NK-92 (cell line): ENCODE data around the gene CTIF.

Source experiments
- DNase-seq: peaks from one replicate; lab custom pipeline; 2025; ENCODE audit not compliant: unreplicated experiment; lab: John Stamatoyannopoulos, UW

CTIF gene

DNA sequence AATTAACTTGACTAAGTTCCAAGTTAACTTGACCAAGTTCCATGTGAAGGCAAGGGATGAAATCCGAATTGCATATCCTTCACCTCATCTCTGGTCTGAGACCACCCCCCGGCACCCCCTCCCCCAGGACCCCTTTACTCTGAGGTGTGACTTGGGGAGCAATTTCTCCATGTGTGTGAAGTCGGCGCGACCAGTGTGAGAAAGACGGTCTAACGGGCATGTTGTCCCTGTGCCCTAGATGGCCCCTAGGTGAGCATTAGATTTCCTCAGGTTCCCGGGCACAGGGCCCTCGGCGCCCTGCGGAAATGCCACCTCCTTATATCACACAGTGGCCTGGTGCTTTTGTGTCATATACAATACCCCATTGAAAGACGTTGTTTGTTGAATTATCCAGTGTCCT lies 137.1 kb downstream of the CTIF start:
- DNase-seq: no peak

DNA sequence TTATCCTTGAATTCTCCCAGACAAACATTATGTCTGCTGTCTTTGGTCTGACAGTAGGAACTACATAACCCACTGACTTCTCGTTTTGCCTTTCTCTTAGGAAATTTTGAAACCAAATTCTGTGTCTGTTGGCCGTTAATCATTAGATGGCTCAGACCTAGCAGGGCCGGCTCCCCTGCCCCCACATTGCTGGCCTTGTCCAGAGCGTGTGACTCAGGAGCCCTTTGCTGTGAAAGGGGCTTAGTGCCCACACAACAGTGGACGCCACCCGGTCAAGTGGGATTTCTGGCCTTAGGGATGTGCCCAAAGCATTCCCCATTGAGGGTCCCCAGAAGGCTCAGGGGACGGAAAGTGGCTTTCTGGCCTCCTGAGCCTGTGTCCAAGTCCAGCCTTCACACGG lies 137.5 kb downstream of the CTIF start:
- DNase-seq: no peak

DNA sequence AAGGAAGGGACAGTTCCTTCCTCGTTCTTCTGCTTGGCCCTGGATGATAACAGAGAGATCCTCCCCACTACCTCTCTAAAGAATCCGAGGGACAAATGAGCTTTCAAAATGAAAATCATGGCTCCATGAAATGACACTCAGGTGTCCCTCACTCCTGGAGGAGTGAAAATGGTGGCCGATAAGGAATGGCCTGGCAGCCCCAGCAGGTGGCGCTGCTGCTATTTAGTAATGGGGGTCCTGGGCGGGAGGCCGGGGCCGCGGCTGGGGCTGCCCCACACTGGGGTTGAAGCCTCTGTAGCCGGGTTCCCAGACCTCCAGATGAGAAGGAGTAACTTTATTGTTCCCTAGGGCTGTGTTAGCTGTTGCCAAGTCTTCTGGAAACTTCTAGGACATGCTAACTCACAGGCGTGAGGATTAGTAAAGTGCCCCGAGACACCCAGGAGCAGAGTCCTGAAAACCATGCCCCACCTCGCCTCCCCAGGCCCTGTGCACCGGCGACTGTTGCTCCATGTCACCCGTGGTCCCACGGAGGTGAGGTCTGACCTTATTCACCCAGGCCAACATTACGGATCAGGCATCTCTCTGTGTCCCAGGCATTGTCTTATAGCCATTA lies 138.0 kb downstream of the CTIF start:
- no peak for DNase-seq

DNA sequence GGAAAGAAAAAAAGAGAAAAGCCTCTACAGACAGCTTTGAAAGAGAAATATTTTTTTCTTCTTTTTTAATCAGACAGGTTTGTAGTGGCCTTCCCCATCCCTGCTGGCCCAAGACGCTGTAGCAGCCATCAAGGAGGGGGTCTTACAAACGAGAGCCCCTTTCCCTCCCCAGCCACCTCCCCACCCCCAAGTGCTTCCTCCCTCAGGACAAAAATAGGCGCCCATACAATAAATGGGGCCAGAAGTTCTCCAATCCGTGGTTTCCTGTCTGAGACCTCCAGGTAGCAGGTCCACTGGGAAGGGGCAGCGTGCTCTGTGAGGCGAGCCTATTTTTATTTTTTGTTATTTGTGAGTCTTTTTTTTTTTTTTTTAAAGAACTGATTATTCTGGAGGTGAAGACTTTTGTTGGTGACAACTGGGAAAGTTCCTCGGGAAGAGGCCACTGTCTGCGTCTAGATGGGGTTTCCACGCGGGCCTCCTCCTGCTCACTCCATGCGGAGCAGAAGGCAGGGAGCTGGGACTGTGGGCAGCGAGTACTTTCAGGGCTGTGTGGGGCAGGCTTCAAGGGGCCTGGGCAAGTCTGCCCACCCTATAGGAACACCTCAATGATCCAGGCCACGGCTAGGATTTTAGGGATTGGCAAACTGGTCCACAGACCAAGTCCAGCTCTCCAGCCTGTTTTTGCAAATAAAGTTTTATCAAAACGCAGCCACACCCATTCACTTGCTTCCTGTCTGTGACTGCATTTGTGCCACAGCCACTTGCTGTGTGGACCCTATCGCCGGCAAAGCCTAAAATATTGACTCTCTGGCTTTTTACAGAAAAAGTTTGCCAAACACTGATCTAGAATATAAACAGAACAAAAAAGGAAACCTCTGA lies 139.6 kb downstream of the CTIF start:
- no peak for DNase-seq

DNA sequence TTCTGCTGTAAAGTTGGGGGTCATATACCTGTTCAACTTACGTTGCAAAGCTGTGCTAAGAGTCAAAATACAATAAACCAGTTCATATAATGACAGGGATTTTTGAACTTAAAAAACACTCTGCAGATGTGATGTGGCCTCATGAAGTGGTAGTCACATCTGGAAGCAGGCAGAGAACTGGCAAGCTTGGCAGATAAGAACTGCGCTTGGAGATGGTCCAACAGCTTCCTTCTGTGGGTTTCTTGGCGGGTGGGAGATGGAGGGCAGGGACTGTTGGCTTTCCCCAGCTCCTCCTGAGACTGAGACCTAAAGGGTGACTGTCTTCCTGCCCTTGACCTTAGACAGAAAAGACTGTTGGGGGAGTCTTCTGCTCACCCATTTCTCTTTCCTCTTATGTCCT lies 140.4 kb downstream of the CTIF start:
- DNase-seq: no peak

DNA sequence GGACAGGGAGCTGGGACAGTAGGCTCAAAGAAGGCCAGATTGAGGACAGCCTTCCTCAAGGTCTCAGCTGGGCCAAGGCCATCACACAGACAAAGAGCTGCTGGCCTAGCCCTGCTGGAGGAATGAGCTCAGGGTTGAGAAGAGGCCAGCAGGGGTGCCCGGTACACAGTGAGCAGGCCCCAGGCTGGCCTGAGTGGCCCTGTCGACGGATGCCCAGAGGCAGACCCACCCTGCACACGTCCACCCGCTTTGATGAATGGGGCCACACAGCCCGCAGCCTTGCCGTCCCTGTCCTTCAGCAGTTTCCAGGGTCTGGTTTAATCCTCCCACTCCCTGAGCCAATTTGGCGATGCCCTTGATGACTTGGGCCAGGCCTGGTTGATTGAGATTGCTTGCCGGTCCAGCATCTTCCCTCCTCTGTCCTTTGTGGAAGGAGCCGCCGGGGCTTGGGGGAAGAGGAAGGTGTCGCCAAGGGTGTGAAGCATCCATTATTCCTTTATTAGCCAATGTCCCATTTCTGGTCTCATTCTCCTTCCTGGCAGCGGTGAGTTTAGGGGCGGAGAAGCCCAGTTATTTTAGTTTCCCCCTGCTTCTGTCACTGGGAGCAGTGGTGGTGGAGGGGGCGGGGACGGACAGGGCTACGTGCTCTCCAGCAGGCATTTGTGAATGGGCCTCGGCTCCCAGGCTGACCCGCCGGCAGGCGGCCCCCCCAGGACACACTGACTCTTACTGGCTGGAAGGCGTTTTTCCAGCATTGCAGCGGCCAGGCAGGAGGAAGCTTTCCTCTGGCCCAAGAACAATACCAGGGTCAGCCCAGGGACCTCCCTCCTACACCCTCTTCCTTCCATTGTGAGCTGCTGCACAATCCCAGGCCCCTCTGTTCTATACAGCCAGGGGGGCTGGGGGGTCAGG lies 141.8 kb downstream of the CTIF start:
- DNase-seq: no peak

DNA sequence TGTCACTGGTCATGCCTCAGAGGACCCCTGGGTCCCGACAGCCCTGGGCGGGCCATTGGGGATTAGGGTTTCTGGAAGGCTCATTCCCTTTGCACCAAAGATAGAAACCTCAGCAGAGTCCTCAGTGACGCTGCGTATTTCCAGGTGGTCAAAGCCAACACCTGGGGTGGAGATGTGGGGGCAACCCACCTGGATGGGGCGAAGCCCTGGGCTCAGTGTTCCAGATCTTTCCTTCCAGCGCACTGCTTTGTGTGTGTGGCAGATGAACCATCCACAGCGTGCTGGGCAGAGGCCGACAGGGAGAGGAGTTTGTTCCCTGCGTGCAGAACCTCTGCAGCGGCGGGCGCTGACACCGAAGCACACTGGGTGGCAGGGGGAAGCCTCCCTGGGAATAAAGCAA lies 143.9 kb downstream of the CTIF start:
- DNase-seq: no peak

DNA sequence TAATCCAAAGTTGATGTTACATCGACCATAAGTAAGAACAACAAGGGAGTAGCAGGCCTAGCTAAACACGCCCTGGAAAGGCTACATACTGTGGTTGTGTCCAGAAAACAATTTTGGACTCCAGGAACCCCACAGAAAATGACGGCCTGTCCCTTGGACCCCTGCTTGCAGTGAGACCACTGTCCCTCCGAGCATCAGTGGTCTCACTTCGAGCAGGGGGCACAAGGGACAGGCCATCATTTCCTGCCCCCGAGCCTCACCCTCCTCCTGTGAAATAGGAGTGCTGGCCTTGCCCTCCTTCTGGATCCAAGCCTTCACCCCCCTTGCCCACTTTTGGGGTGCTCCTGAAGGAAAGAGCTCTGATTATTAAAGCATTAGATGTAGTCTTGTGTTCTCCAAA lies 144.4 kb downstream of the CTIF start:
- DNase-seq: no peak

DNA sequence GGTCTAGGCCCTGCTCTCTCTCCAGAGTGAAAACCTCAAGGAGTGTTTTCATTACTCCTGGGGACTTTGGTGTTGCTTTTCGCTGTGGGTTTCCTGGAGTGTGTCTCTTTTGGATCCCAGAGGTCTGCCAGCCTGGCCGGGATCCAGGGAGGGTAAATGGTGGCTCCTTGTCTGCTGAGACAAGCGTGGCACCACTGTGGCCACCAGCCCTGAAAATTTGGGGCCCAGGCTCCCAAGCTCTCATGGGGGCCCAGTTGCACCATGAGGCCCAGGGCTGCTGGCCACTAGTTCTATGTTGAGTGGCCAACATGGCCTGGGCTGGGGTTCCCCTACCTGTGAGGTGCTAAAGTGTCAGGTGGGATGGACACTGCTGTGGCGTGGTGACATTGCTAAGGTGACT lies 144.8 kb downstream of the CTIF start:
- no peak for DNase-seq

DNA sequence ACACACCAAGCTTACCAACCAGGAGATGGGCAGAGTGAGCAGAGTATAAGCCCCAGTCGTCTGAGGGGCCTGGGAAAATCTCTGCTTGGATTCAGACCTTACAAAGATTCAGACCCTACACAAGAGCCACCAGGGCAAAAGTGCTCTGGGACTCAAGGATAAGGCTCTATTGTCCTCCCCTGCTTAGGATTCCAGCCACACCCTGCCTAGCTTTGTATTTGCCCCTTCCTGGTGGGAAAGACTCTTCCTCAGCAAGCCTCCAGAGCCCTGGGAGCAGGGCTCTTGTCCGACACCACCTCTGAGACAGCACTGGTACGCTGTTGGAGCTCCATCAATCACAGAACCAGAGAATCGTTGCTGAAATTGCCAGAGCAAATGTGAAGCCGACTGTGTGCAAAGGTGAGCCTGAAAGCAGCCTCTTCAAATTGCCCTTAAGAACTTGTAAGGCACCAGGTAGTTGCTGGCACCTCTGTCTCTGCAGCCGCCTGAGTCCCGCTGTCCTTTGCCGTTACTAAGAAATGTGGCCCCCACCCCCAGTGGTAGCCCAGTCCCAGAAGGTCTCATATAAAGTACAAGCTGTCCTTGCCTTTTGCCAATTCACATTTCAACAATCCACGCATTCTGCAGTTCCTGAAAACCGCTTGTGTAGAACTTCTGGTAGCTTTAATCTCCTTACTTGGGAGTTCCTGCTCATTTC lies 148.7 kb downstream of the CTIF start:
- DNase-seq: no peak

DNA sequence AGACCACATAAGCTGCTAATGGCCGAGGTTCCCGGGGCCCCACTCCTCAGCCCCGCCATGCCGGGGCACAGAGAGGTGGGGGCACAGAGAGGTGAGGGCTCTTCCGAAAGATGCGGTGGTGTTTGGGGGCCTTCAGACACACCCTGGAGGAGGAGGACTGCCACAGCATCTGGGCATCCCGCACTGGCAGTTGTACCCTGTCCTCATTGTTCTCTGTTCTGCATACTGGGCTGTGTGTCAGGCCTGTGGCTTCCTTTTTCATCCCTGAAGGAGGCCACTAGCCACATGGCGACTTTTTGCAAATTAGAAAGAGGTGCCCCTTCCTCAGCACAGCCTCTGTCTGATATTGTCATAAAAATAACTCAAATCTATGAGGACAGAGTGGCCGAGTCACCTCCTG lies 150.1 kb downstream of the CTIF start:
- no peak for DNase-seq

DNA sequence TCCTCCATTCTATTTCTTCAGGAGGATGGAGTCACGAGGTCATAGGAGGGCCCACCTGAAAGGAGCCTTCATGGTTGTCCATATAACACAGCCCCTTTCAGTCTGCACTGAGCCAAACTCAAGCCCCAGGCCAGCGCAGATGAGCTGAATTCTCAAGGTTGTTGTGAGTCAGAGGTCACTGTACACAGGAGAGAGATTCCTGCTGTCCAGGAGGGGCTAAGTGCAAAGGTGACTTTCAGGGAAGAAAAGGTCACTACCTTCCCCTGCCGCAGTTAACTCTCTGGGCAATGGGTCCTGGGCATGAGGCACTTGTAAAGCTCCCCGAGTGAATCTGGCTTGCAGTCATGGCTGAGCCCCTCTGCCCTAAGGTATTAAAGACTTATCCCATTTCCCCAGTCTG lies 150.7 kb downstream of the CTIF start:
- DNase-seq: no peak

DNA sequence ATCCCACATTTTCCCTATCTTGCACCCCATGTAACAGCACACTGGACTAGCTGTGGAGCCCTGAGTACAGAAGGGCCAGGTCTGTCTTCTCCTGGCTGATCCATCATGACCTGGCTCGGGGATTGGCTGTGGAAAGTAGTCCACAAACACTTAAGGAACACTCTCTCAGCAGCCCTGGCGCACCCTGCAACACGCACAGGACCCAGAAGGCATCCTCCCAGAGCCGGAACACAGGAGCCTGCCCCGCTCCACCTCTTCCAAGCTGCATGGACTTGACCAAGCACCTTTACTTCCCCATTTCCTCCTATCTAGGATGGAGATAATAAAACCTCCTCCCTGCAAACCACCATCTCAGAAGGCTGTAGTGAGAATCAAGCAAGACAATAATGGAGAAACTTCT lies 151.7 kb downstream of the CTIF start:
- no peak for DNase-seq

DNA sequence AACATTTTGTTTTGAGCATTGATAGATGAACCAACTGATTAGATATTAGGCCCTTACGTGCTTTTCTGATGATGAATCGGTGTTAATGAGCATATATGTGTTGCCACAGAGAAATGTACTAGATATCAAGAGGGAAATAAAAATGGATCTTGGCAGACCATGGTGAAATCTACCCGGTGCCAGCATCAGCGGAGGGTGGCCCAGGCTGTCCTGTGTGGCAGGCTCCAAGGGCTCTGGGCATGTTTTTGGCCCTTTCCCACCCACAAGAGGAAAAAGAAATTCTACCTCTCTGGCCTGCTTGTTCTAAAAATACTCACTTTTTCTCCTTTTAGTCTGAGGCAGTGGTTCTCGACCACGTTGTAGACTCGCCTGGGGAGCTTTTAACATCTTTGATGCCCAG lies 154.2 kb downstream of the CTIF start:
- no peak for DNase-seq

DNA sequence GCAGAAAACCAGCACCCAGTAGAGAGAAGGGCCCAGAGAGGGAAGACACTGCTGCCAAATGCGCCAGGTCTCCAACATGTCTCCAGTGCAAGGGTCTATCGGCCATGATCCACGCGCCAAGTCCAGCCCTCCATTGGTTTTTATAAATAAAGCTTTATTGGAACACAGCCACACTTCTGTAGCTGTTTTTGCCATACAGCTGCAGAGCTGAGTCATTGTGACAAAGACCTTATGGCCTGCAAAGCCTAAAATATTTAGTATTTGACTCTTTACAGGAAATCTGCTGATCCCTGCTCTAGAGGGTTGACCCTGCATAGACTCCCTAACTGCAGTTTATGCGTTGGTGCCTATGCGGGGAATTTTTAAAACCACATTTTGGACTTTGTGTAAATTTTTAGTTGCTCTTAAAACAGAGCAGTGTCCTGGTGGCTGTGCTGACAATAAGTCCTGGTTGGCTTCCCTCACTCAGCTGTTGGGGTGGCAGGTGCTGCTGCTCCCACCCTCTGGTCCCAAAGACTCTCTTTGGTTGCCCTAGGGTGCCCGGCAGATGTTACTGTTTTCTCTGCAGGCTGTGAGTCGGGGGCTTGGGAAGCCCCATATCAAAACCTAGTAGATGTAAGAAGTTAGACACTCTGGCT lies 154.9 kb downstream of the CTIF start:
- no peak for DNase-seq

DNA sequence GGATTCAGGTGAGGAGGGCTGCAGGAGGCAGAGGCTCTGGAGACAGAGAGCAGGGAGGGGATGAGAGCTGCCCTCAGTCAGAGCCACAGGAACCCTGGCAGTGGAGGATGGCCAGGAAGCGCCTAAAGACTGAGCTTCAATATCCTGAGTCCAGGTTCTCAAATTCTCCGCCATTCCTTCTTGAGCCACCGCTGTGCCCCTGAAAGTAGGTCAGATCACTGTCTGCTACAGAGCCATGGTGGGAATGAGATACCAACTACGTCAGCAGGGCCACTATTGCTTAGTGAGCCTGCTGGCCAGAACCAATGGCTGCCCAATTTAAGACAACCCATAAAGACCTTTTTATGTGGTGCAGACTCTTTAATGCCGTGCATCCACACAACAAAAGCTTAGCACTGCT lies 155.5 kb downstream of the CTIF start:
- no peak for DNase-seq

DNA sequence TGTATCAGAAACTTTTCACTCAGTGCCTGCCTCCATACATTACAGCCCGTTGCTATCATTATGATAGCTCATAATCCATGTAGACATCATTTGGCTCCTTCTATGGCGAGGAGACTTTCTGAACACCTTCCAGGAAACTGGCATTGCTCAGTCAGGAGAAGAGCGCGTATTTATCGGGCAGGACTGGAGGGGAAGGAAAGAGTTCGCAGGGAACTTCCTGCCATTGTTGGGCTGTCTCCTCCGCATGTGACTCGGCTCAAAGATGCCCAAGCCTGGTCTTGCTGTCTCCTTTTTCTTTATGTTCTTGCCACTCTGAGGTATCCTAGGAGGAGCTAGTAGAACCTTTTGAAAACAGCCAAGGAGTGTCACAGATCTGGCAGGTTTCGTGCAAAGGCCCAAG lies 156.8 kb downstream of the CTIF start:
- no peak for DNase-seq

DNA sequence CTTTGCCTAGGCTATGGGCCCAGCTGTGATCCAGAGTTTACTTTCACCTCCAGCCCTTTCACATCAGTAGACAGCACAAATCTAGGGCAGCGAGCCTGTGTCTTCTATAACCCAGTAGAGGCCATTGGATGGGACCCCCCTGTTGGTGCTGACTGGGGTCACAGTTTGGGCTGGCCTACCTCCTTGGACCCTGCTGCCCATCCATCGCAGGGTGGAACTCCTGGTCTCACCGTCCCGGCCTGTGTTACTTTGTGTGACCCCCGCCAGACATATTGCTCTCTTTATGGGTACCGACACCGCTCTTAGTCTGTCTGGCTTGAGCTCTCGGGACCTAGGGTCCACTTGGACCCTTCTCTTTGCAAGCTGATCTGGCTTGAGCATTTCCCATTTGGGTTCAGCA lies 157.4 kb downstream of the CTIF start:
- no peak for DNase-seq

DNA sequence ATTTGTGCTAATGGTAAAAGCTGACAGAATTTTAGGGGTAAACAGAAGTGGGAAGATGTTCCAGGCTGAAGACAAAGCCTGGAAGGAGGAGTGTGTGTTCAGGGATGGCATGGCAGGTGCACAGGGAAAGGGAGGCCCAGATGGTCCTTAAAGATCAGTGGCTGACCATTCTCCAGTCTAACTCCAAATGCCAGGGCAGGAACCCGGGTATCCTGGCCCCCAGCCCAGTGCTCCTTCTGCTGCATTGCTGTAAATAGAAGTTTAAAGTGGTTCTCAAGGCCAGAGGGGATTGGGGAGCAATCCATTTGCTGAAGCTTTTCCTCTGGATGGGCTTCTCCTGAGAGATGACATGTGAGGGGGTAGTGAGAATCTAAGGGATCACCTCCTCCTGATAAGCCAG lies 158.6 kb downstream of the CTIF start:
- no peak for DNase-seq

DNA sequence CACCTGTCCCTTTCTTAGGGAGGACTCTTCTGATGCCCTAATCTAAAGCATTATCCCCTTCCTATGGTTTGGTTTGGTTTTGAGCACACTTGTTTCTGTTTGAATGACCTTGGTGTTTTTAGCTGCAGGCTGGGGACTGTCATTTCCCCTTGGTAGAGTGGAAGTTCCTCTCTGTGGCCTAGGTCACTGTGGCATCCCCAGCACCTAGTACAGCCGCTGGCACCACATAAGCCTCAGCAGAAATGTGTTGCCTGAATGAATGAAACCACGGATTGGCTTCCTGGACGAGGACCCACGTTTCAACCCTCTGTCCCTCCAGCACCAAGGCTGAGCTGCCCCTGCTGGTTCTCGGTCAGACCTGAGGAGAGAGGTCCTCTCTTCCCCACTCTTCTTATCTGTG lies 159.9 kb downstream of the CTIF start:
- DNase-seq: no peak

DNA sequence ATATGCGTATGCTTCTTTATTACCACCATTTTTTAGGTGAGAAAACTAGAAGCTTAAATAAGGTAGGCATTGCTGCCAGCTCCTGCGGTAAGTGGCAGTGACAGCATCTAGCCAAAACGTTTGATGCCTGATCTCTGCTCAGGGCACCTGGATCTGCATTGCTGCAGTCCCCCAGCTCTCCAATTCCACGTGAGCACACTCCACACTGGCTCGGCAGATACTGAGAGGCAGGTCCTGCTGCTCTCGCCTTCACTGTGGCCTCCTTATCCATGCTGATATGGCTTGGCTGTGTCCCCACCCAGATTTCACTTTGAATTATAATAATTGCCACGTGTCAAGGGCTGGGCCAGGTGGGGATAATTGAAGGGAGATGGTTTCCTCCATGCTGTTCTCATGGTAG lies 160.9 kb downstream of the CTIF start:
- no peak for DNase-seq
